HUES64 (cell line): ENCODE measurements around the gene MORF4L1.
"Not testable (repeated sequence)": the region's sequence is repeated elsewhere in the genome, so short reads cannot be mapped to it uniquely, and the experiment has no call there.

Experiments
- H3K27ac ChIP-seq: 2 replicates; pipeline ENCODE4 v1.7.0; 2013; ENCODE audit warnings: low read depth, low read length, inconsistent platforms
- H3K27me3 ChIP-seq: 2 replicates; pipeline ENCODE4 v1.6.1; 2013; ENCODE audit warnings: mild to moderate bottlenecking, low read length; ENCODE audit not compliant: insufficient read depth
- H3K36me3 ChIP-seq: 2 replicates; pipeline ENCODE4 v1.6.1; 2013; ENCODE audit warnings: mild to moderate bottlenecking, low read length; ENCODE audit not compliant: insufficient read depth
- H3K4me1 ChIP-seq: 2 replicates; pipeline ENCODE4 v1.6.1; 2013; ENCODE audit warnings: mild to moderate bottlenecking, low read length, moderate library complexity; ENCODE audit not compliant: insufficient read depth
- H3K4me3 ChIP-seq: 2 replicates; pipeline ENCODE4 v1.5.1; 2013; ENCODE audit warnings: mild to moderate bottlenecking, low read length, moderate library complexity
- H3K9ac ChIP-seq: 2 replicates; pipeline ENCODE4 v1.6.1; 2013; ENCODE audit warnings: mild to moderate bottlenecking, low read depth, low read length
- H3K9me3 ChIP-seq: 2 replicates; pipeline ENCODE4 v1.6.1; 2013; ENCODE audit warnings: low read depth, low read length; ENCODE audit not compliant: insufficient read depth
- WGBS: fragments of 150-250, 120-280 bp; methylation state at CpG from one replicate; pipeline ENCODE4 v1.1.7; 2013; ENCODE audit warnings: missing lambda C conversion rate; 5-methylcytosine and 5-hydroxymethylcytosine counted together

Gene MORF4L1

DNA sequence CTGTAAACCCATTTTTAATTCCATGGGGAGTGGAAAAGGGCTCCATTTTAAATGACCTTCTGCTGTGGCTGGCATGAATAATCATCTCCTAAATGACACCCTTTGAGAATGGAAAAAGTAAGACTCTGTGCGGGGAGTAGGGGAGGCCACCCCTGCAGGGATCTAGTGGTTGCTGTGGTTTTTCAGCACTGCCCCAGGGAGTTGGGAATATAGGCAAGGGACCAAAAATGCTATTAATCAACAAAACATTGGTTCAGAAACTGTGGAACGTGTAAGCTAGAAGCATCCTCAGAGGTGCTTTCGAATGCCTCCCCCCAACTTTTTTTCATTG lies 31.3 kb upstream of the MORF4L1 start:
- WGBS = 80% methylated on average over 3 of the region's 3 CpGs
- Histone ChIP-seq H3K9me3 (no peaks in the 10 kb centered on the region), H3K4me1 (no peaks in the 10 kb centered on the region), H3K27ac (no peak overlapping the region), H3K4me3 (no peak overlapping the region), H3K27me3 (no peaks in the 10 kb centered on the region), H3K36me3 (no peaks in the 10 kb centered on the region), H3K9ac (no peak overlapping the region)

DNA sequence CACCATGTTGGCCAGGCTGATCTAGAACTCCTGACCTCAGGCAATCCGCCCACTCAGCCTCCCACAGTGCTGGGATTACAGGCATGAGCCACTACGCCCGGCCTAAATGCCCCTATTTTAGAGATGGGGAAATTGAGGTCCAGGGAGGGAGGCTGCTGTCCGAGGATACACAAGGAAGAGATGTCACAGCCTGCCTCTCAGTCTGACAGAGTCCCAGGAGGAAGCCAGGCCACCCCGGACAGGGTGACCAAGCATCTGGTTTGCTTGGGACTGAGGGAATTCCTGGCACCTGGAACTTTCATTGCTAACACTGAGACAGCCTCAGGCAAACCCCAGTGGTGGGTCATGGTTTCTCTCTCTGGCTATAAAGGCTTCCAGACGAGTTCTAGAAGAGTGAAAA lies 30.8 kb upstream of the MORF4L1 start:
- no peak overlapping the region for H3K9ac ChIP-seq
- H3K4me3 ChIP-seq = no peak overlapping the region
- 88% methylated on average over 6 of the region's 6 CpGs for WGBS
- no peak overlapping the region for H3K27ac ChIP-seq
- no peaks in the 10 kb centered on the region for H3K4me1 ChIP-seq
- H3K9me3 ChIP-seq = no peaks in the 10 kb centered on the region
- H3K36me3 ChIP-seq = no peaks in the 10 kb centered on the region
- H3K27me3 ChIP-seq = no peaks in the 10 kb centered on the region

DNA sequence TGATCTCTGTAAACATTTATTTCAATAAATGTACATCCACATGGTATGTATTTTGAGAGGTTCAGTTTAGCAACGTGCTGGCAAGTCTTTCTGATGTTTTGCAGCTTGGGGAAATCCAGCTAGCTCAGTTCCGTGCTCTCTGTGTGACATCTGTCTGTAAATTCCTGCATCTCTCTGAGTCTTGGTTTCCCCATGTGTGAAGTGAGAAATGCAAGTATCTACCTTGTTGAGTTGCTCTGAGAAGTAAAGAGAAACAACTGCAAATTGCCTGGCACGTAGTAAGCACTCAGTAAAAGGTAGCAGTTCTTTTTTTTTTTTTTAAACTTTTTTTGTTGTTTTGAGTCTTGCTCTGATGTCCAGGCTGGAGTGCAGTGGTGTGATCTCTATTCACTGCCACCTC lies 30.2 kb upstream of the MORF4L1 start:
- H3K9ac ChIP-seq = no peak overlapping the region
- 77% methylated on average over 3 of the region's 3 CpGs for WGBS
- H3K27me3 ChIP-seq = no peaks in the 10 kb centered on the region
- no peaks in the 10 kb centered on the region for H3K36me3 ChIP-seq
- no peak overlapping the region for H3K27ac ChIP-seq
- H3K9me3 ChIP-seq = no peaks in the 10 kb centered on the region
- H3K4me1 ChIP-seq = no peaks in the 10 kb centered on the region
- no peak overlapping the region for H3K4me3 ChIP-seq

DNA sequence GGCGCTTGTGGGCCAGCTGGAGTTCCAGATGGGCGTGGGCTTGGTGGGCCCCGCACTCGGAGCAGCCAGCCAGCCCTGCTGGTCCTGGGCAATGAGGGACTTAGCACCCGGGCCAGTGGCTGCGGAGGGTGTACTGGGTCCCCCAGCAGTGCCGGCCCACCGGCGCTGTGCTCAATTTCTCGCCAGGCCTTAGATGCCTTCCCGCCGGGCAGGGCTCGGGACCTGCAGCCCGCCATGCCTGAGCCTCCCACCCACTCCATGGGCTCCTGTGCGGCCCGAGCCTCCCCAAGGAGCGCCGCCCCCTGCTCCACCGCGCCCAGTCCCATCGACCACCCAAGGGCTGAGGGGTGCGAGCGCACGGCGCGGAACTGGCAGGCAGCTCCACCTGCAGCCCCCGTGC lies 25.8 kb upstream of the MORF4L1 start:
- WGBS = 96% methylated on average over 27 of the region's 27 CpGs
- H3K4me3 ChIP-seq, H3K27me3 ChIP-seq, H3K9ac ChIP-seq, H3K36me3 ChIP-seq, H3K9me3 ChIP-seq, H3K27ac ChIP-seq: not testable (repeated sequence)
- H3K4me1 ChIP-seq = peaks cover 10% of the 10 kb centered on the region

DNA sequence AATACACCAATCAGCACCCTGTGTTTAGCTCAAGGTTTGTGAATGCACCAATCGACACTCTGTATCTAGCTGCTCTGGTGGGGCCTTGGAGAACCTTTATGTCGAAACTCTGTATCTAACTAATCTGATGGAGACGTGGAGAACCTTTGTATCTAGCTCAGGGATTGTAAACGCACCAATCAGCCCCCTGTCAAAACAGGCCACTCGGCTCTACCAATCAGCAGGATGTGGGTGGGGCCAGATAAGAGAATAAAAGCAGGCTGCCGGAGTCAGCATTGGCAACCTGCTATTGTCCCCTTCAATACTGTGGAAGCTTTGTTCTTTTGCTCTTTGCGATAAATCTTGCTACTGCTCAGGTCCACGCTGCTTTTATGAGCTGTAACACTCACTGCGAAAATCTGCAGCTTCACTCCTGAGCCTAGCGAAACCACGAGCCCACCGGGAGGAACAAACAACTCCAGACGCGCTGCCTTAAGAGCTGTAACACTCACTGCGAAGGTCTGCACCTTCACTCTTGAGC lies 25.2 kb upstream of the MORF4L1 start:
- peaks cover 10% of the 10 kb centered on the region for H3K4me1 ChIP-seq
- not testable (repeated sequence) for H3K27ac ChIP-seq, H3K4me3 ChIP-seq, H3K9ac ChIP-seq, H3K9me3 ChIP-seq, H3K36me3 ChIP-seq, H3K27me3 ChIP-seq
- WGBS = 91% methylated on average over 15 of the region's 15 CpGs

DNA sequence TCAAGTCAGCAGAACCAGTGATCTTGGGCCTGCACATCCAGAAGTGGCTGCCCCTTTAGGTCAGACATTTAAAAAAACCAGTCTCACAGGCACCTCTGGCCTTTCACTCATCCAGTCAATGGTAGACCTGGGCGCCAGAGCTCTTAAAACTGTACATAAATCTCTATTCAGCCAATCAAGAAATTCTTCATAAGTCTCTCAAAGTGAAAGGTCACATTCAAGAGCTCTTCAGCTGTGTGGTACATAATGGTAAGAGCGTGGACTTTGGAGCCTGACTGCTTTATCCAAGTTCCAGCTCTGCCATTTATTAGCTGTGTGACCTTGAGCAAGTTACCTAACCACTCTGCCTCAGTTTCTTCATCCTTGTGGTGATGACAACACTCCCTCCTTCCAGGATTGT lies 22.3 kb upstream of the MORF4L1 start:
- H3K36me3 ChIP-seq = no peaks in the 10 kb centered on the region
- WGBS = 94% methylated on average over 2 of the region's 2 CpGs

DNA sequence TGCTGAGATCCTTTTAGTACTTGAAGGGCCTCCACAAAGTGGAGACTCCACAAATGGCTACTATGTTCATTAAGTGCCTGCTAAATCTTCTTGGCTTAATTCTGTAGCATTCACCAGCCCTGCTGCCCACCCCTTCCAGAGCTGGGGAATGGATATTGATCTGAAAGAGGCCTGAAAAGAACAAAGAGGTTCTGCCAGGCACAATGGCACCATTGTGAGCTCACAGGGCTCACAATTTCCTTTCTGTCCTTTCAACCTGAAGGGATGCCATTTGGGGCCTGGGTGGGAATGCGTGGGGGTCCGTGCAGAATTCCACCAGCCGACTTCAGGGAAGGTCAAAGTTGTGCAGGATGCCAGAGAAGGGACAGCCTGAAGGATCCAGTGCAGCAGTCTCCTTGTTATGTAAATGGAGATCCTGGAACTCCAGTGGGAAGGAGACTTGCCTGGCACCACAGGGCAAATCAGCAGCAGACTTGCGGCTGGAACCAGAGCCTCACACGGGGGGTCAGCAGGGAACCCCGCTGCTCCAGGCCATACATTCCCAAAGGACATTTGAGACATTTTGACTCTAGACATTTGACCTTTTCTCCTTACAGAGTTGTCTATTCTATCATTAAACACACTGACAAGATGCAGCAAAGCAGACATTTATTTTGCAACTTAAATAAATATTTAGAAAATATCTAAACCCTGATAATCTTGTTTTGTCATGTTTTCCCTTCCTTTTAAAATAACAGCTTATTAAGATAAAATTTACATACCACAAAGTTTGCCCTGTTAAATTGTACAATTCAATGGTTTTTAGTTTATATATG lies 21.5 kb upstream of the MORF4L1 start:
- H3K4me3 ChIP-seq = no peak overlapping the region
- peaks cover 10% of the 10 kb centered on the region for H3K4me1 ChIP-seq
- 28% methylated on average over 6 of the region's 6 CpGs for WGBS
- H3K27me3 ChIP-seq = no peaks in the 10 kb centered on the region
- no peak overlapping the region; the same call in 1 of the 2 replicates for H3K27ac ChIP-seq
- no peak overlapping the region for H3K9ac ChIP-seq
- no peaks in the 10 kb centered on the region for H3K36me3 ChIP-seq
- no peaks in the 10 kb centered on the region for H3K9me3 ChIP-seq

More for the DNA sequence above, 22.3 kb upstream of the MORF4L1 start:
- H3K9ac ChIP-seq = no peak overlapping the region
- H3K9me3 ChIP-seq = no peaks in the 10 kb centered on the region
- H3K4me3 ChIP-seq = no peak overlapping the region
- H3K4me1 ChIP-seq = peaks cover 10% of the 10 kb centered on the region
- H3K27me3 ChIP-seq = no peaks in the 10 kb centered on the region
- H3K27ac ChIP-seq = no peak overlapping the region; the same call in 1 of the 2 replicates

DNA sequence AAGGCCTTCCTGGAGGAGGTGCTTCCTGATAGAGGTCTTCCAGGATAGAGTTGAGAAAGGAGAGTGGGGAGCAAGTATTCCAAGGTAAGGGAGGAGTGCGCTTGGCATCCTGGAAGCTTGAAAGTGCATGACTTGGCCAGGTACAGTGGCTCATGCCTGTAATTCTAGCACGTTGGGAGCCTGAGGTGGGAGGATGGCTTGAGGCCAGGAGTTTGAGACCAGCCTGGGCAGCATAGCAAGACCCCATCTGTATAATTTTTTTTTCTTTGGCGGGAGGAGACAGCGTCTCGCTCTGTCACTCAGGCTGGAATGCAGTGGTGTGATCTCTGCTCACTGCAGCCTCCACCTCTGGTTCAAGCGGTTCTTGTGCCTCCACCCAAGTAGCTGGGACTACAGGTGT lies 19.2 kb upstream of the MORF4L1 start:
- 93% methylated on average over 6 of the region's 6 CpGs for WGBS
- peaks cover under 1% of the 10 kb centered on the region; the same call in 1 of the 2 replicates for H3K9me3 ChIP-seq
- H3K27ac ChIP-seq = no peak overlapping the region
- no peaks in the 10 kb centered on the region for H3K36me3 ChIP-seq
- no peak overlapping the region for H3K4me3 ChIP-seq
- no peaks in the 10 kb centered on the region for H3K27me3 ChIP-seq
- peaks cover 10% of the 10 kb centered on the region for H3K4me1 ChIP-seq
- H3K9ac ChIP-seq = no peak overlapping the region

DNA sequence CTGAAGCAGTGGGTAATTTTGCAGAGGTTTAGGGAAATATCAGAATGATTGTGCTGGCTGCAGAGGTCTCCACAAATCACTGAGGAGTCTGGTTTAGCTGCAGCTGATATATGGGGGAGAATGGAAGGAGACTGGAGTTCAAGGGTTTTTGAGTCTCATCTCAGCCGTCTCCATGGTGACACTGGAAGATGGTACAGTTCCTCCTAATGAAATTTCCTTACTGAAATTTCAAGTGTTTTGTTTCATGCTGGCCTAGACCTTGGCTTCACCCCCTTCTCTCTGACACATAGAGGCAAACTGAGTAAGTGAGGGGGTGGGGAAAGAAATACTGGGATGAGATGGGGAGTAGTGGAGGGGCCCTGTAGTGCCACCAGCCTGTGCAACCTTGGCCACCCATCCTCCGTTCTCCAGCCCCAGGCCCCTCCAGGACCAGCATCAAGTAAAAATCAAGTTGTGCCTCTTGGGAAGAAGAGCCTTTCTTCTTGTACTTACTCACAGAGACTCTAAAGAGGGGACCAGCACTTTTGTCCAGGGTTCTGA lies 17.8 kb upstream of the MORF4L1 start:
- no peak overlapping the region for H3K9ac ChIP-seq
- H3K27me3 ChIP-seq = no peaks in the 10 kb centered on the region
- WGBS = 97% methylated on average over 2 of the region's 2 CpGs
- peaks cover 10% of the 10 kb centered on the region for H3K4me1 ChIP-seq
- no peaks in the 10 kb centered on the region for H3K36me3 ChIP-seq
- H3K4me3 ChIP-seq = no peak overlapping the region
- no peak overlapping the region for H3K27ac ChIP-seq
- H3K9me3 ChIP-seq = peaks cover 4% of the 10 kb centered on the region; the same call in 1 of the 2 replicates

DNA sequence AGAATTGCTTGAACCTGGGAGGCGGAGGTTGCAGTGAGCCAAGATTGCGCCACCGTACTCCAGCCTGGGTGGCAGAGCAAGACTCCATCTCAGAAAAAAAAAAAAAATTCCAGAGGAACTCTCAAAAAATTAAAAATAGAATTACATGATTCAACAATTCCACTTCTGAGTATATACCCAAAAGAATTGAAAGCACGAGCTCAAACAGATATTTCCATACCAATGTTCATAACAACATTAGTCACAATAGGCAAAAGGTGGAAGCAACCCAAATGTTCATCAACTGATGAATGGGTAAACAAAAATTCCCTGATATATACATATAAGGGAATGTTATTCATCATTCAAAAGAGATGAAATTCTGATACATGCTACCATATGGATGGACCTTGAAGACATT lies 16.9 kb upstream of the MORF4L1 start:
- no peak overlapping the region for H3K9ac ChIP-seq

DNA sequence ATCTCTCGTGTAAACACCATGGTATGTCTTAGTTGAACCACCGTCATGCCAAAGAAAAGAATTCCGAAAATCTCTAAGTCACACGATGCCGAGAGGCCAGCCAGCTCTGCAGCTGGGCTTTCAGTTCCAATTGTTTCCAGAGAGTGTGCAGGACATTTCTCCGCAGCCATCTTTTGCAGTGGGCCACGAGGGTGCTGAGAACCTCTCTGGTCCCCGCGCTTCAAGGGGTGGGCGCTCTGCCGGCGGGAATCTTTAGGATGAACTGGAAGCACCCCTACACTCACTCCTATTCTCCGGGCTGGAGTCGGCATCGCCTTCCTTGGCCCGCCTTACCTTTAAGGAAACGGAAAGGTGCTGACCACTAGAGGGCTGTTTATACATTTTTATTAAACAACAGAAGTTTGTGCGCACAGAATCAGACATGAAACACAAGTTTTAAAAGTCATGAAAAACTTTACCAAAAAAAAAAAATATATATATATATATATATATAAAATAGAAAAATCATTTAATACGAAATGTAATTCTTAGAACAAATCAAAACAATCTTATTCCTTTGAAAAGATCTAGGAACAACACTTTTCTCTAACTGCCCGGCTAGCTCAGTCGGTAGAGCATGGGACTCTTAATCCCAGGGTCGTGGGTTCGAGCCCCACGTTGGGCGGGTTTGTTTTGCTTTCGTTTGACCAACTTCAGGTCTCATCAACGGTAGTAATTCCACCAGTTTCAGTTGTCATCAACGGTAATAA lies 12.5 kb upstream of the MORF4L1 start:
- 3% methylated on average over 26 of the region's 28 CpGs for WGBS

More for the DNA sequence above, 16.9 kb upstream of the MORF4L1 start:
- Histone ChIP-seq H3K27ac (no peak overlapping the region), H3K4me1 (peaks cover 8% of the 10 kb centered on the region), H3K4me3 (no peak overlapping the region), H3K36me3 (no peaks in the 10 kb centered on the region), H3K27me3 (no peaks in the 10 kb centered on the region), H3K9me3 (peaks cover 4% of the 10 kb centered on the region; the same call in 1 of the 2 replicates)
- whole genome bisulfite sequencing = 72% methylated on average over 4 of the region's 4 CpGs

More for the DNA sequence above, 12.5 kb upstream of the MORF4L1 start:
- no peaks in the 10 kb centered on the region for H3K4me1 ChIP-seq
- peak overlapping the region; percentile 90 for H3K9ac ChIP-seq
- H3K27ac ChIP-seq = peak overlapping the region; percentile 91
- no peaks in the 10 kb centered on the region for H3K36me3 ChIP-seq
- H3K9me3 ChIP-seq = peaks cover 4% of the 10 kb centered on the region; the same call in 1 of the 2 replicates
- H3K4me3 ChIP-seq = peak overlapping the region; percentile 76
- no peaks in the 10 kb centered on the region for H3K27me3 ChIP-seq
